Activated CD4-positive, alpha-beta T cell treated with anti-CD3 and anti-CD28 coated beads, Interleukin-2, amount 10 ng/mL, durations not matched to agents 24 days and 14 days (primary cell): Measurements from ENCODE around the gene HS3ST3B1. TPM values are rescaled to one million over a fixed set of nuclear protein-coding genes. Genes with fewer than 3 reads are reported as not detected.
A peak's percentile ranks its signal among the peaks of the same experiment; 100 is the strongest.

Experiments
- DNase-seq: peaks from one replicate; pipeline ENCODE4 v3.0.0; 2022
- H3K27ac Mint-ChIP-seq: one replicate; pipeline ENCODE4 v1.8.0; 2022; ENCODE audit warnings: mild to moderate bottlenecking, mixed read lengths
- H3K27me3 Mint-ChIP-seq: one replicate; pipeline ENCODE4 v1.8.0; 2022; ENCODE audit warnings: mixed read lengths
- H3K36me3 Mint-ChIP-seq: one replicate; pipeline ENCODE4 v1.8.0; 2022; ENCODE audit warnings: low read depth, mild to moderate bottlenecking, mixed read lengths
- H3K4me1 Mint-ChIP-seq: one replicate; pipeline ENCODE4 v1.8.0; 2021; ENCODE audit warnings: mixed read lengths
- H3K4me3 Mint-ChIP-seq: one replicate; pipeline ENCODE4 v1.8.0; 2022; ENCODE audit warnings: mild to moderate bottlenecking, moderate library complexity, mixed read lengths
- H3K9me3 Mint-ChIP-seq: one replicate; pipeline ENCODE4 v1.8.0; 2021; ENCODE audit warnings: mixed read lengths
- intact Hi-C: fragments of 100-400 bp; cut with micrococcal nuclease; formaldehyde crosslinking; loops from one replicate; pipeline ENCODE4 v1.15.1; 2023
- total RNA-seq: library from RNA; stranded (reverse); gene quantifications from 2 replicates; pipeline ENCODE4 v1.2.3, GENCODE V29; 2022

HS3ST3B1 gene
- 19.6 and 20.8 TPM in 2 replicates for total RNA-seq

- Mint-ChIP-seq H3K27ac (peak within 1 kb of the TSS; percentile 97), H3K36me3 (peaks cover 16% of the 10 kb centered on the region), H3K4me3 (peak within 1 kb of the TSS; percentile 91), H3K4me1 (peaks cover 56% of the 10 kb centered on the region), H3K9me3 (no peaks in the 10 kb centered on the region), H3K27me3 (peaks cover 23% of the 10 kb centered on the region)
- intact Hi-C loops, result loop anchor here (1.0 to 10.0 kb wide), 10 partner anchors 9 to 1282 kb away; partner anchors contain the start of genes COX10 and ELAC2
- DNase-seq, result peak; percentile 100
These were observed at the start of gene HS3ST3B1 for GRCh38 chr17:14300575-14301278. Gene HS3ST3B1, plus strand, starts transcription at chr17:14301081. Its CDS starts 438 bp downstream, at chr17:14301519.

GRCh38 chr17:14261406-14261805, 39.5 kb upstream of the HS3ST3B1 start:
- H3K36me3 Mint-ChIP-seq, result peaks cover 1% of the 10 kb centered on the region
- DNase-seq, result peak; percentile 46
- intact Hi-C loops, result no loop called here
- H3K27ac Mint-ChIP-seq, result no peak overlapping the region
- no peak overlapping the region for H3K4me3 Mint-ChIP-seq
- H3K9me3 Mint-ChIP-seq, result peaks cover 17% of the 10 kb centered on the region
- H3K4me1 Mint-ChIP-seq, result no peaks in the 10 kb centered on the region
- no peaks in the 10 kb centered on the region for H3K27me3 Mint-ChIP-seq

GRCh38 chr17:14268264-14268663, 32.6 kb upstream of the HS3ST3B1 start:
- Mint-ChIP-seq H3K27ac (no peak overlapping the region), H3K4me3 (no peak overlapping the region), H3K4me1 (no peaks in the 10 kb centered on the region), H3K36me3 (no peaks in the 10 kb centered on the region), H3K9me3 (peaks cover 5% of the 10 kb centered on the region), H3K27me3 (peaks cover 7% of the 10 kb centered on the region)
- peak; percentile 38 for DNase-seq
- intact Hi-C loops, result no loop called here

GRCh38 chr17:14269473-14269872, 31.4 kb upstream of the HS3ST3B1 start:
- no peak for DNase-seq
- intact Hi-C loops, result no loop called here
- Mint-ChIP-seq H3K4me3 (no peak overlapping the region), H3K36me3 (no peaks in the 10 kb centered on the region), H3K4me1 (no peaks in the 10 kb centered on the region), H3K27ac (no peak overlapping the region), H3K9me3 (peaks cover 8% of the 10 kb centered on the region), H3K27me3 (peaks cover 10% of the 10 kb centered on the region)

GRCh38 chr17:14270508-14270907, 30.4 kb upstream of the HS3ST3B1 start:
- H3K9me3 Mint-ChIP-seq, result peaks cover 8% of the 10 kb centered on the region
- no peak overlapping the region for H3K27ac Mint-ChIP-seq
- H3K36me3 Mint-ChIP-seq, result no peaks in the 10 kb centered on the region
- H3K4me3 Mint-ChIP-seq, result no peak overlapping the region
- H3K4me1 Mint-ChIP-seq, result no peaks in the 10 kb centered on the region
- intact Hi-C loops, result no loop called here
- peaks cover 15% of the 10 kb centered on the region for H3K27me3 Mint-ChIP-seq
- DNase-seq, result no peak

GRCh38 chr17:14276535-14277250, 24.2 kb upstream of the HS3ST3B1 start:
- H3K4me1 Mint-ChIP-seq, result no peaks in the 10 kb centered on the region
- intact Hi-C loops, result no loop called here
- H3K4me3 Mint-ChIP-seq, result no peak overlapping the region
- no peak for DNase-seq
- peaks cover 30% of the 10 kb centered on the region for H3K27me3 Mint-ChIP-seq
- no peak overlapping the region for H3K27ac Mint-ChIP-seq
- H3K9me3 Mint-ChIP-seq, result peaks cover 21% of the 10 kb centered on the region
- no peaks in the 10 kb centered on the region for H3K36me3 Mint-ChIP-seq

- Mint-ChIP-seq H3K9me3 (peaks cover 13% of the 10 kb centered on the region), H3K4me3 (no peak overlapping the region), H3K27ac (no peak overlapping the region), H3K36me3 (no peaks in the 10 kb centered on the region), H3K4me1 (no peaks in the 10 kb centered on the region), H3K27me3 (peaks cover 30% of the 10 kb centered on the region)
- intact Hi-C loops, result no loop called here
- DNase-seq, result no peak
These were observed 19.4 kb upstream of the HS3ST3B1 start for GRCh38 chr17:14281530-14281929.

- Mint-ChIP-seq H3K4me1 (no peaks in the 10 kb centered on the region), H3K27ac (no peak overlapping the region), H3K27me3 (peaks cover 23% of the 10 kb centered on the region), H3K9me3 (peaks cover 11% of the 10 kb centered on the region), H3K36me3 (no peaks in the 10 kb centered on the region), H3K4me3 (no peak overlapping the region)
- intact Hi-C loops, result no loop called here
- no peak for DNase-seq
These were observed 18.2 kb upstream of the HS3ST3B1 start for GRCh38 chr17:14282726-14283125.

- intact Hi-C loops, result no loop called here
- no peaks in the 10 kb centered on the region for H3K36me3 Mint-ChIP-seq
- DNase-seq, result peak; percentile 40
- peaks cover 3% of the 10 kb centered on the region for H3K9me3 Mint-ChIP-seq
- H3K4me3 Mint-ChIP-seq, result no peak overlapping the region
- peaks cover 43% of the 10 kb centered on the region for H3K27me3 Mint-ChIP-seq
- no peaks in the 10 kb centered on the region for H3K4me1 Mint-ChIP-seq
- no peak overlapping the region for H3K27ac Mint-ChIP-seq
These were observed 11.7 kb upstream of the HS3ST3B1 start for GRCh38 chr17:14289162-14289561.

GRCh38 chr17:14294876-14295275, 6.0 kb upstream of the HS3ST3B1 start:
- Mint-ChIP-seq H3K9me3 (no peaks in the 10 kb centered on the region), H3K4me3 (no peak overlapping the region), H3K4me1 (peaks cover 32% of the 10 kb centered on the region), H3K27me3 (peaks cover 56% of the 10 kb centered on the region), H3K27ac (no peak overlapping the region), H3K36me3 (no peaks in the 10 kb centered on the region)
- DNase-seq, result peak; percentile 56
- intact Hi-C loops, result no loop called here

GRCh38 chr17:14295676-14296075, 5.2 kb upstream of the HS3ST3B1 start:
- Mint-ChIP-seq H3K9me3 (no peaks in the 10 kb centered on the region), H3K27ac (no peak overlapping the region), H3K4me1 (peaks cover 39% of the 10 kb centered on the region), H3K36me3 (no peaks in the 10 kb centered on the region), H3K27me3 (peaks cover 52% of the 10 kb centered on the region), H3K4me3 (peak overlapping the region; percentile 91)
- DNase-seq, result peak; percentile 59
- intact Hi-C loops, result no loop called here

- Mint-ChIP-seq H3K36me3 (no peaks in the 10 kb centered on the region), H3K27me3 (peaks cover 46% of the 10 kb centered on the region), H3K4me3 (peak overlapping the region; percentile 91), H3K27ac (no peak overlapping the region), H3K9me3 (no peaks in the 10 kb centered on the region), H3K4me1 (peaks cover 39% of the 10 kb centered on the region)
- peak; percentile 51 for DNase-seq
- intact Hi-C loops, result no loop called here
These were observed 4.5 kb upstream of the HS3ST3B1 start for GRCh38 chr17:14296166-14296910.

- Mint-ChIP-seq H3K4me1 (peaks cover 39% of the 10 kb centered on the region), H3K27me3 (peaks cover 46% of the 10 kb centered on the region), H3K36me3 (no peaks in the 10 kb centered on the region), H3K4me3 (peak overlapping the region; percentile 91), H3K27ac (peak overlapping the region; percentile 60), H3K9me3 (no peaks in the 10 kb centered on the region)
- intact Hi-C loops, result no loop called here
- DNase-seq, result peak; percentile 86
These were observed 3.6 kb upstream of the HS3ST3B1 start for GRCh38 chr17:14297161-14297851.
